ENCODE data around the gene ZBTB14.

The ZBTB14 gene, protein sequence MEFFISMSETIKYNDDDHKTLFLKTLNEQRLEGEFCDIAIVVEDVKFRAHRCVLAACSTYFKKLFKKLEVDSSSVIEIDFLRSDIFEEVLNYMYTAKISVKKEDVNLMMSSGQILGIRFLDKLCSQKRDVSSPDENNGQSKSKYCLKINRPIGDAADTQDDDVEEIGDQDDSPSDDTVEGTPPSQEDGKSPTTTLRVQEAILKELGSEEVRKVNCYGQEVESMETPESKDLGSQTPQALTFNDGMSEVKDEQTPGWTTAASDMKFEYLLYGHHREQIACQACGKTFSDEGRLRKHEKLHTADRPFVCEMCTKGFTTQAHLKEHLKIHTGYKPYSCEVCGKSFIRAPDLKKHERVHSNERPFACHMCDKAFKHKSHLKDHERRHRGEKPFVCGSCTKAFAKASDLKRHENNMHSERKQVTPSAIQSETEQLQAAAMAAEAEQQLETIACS

DNA sequence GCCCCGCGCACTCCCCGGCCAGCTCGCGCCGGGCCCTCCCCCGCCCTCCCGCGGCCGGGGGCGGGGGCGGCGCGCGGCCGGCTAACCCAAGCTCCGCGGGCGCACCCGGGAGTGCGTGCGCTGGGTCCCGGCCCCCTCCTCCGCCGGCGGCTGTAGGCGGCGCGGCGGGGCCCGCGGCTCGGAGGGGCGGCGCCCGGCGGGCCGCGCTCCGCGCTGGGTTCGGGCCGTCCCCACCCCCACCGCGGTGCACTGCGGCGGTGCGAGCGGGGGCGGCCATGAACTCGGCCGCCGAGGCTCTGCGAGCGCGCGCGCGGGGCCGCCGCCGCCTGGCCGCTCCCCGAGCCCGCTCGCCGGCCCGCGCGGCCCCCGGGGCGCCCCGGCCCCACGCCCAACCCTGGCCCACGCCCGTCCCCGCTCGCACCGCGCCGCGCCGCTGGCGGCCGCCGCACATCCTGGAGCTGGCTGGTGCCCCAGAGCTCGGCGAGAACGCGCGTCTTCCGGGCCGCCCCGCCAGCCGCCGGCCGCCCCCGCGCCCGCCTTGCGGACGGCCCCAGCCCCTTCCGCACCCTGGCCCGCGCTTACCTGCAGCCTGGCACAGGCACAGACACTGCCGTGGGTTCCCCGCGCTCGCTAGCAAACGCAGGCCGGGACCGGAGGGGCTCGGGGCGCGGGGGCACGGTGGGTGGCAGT is at the start of gene ZBTB14:
Gene ZBTB14 (minus strand): TSS at position 496 of the 690 bp plus-strand sequence. CDS start 2,480 bp downstream, outside the sequence.
- DNase-seq (ENCODE audit: low read depth in 3 of 3): peak; percentile 44 to 61 (median 51)

DNA sequence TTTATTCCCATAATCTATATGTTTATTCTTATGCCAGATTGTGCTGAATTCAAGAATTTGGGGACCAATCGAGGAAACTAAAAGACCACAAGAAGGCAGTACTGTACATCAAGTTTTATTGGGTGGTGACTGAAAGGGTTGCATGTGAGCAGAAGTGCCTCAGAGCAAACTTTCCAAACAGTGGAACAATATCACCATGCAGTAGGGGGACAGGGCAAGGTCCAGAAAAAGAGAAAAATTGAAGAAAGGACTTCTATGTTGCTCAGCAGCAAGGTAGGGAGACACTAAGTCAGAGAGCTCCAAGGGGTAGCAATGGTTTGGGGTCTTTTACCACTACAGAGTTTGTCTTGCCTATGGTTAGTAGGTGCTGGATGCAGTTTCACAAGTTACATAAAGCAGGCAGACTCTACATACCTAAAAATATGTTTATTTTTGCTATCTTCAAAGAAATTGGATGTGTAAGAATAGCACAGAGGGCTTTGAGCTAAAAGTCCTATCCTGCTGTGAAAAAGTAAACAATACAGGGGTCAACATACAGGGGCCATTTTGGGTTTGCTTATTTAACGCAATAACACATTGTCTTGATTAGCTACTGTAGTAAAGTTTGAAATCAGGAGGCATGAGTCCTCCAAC is 43.8 kb upstream of the ZBTB14 start:
- DNase-seq (ENCODE audit: low read depth in 3 of 3): no peak

DNA sequence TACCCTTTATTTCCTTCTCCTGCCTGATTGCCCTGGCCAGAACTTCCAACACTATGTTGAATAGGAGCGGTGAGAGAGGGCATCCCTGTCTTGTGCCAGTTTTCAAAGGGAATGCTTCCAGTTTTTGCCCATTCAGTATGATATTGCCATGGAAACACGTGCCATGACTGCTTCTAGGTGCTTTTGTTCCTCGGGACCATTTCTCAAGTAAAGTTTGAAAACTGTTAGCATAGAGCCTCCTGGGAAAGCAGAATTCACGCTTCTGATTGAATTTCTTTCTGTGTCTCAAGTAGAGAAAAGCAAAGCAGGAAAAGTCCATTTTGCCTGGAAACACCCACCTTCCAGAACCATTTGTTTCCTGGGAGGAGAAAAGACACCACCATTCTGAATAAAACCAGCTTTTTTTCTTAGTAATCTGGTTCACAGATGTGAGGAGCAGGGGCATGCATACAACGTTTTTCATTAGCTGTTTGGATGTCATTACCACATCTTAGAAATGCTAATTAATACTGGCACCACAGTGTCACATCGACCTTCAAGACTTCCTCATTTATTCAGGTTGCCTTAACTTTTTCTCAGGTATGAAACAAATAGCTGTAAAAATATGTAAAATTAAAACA is 39.0 kb upstream of the ZBTB14 start:
- DNase-seq (ENCODE audit: low read depth in 3 of 3): no peak

DNA sequence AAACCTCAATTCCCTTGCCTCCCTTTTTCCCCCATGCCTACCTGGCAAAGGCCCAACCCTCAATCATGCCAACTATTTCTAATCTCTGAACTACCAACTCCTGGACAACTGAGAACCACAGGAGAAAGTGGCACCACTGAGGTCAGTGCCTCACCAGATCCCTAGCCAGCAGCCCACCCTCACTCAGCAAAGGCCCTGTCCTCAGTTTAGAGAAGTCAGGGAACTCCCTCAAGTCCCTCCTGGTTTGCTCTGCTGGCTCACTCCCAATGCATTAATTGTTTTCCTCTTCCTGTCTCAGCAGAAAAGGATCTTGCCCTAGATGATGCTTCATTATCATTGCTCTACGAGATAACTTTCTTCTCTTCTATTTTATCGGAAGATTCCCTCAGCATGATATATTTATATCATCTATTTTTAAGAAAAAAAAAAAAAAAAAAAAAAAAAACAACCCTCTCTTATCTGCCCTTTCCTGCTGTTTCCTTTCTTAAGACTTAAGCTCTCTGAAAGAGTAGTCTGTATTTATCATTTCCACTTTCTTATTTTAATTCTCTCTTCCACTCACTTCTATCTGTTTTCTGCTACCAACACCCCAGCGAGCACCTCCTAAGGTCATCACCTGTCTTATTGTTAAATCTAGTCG is 22.7 kb upstream of the ZBTB14 start:
- DNase-seq (ENCODE audit: low read depth in 3 of 3): no peak

DNA sequence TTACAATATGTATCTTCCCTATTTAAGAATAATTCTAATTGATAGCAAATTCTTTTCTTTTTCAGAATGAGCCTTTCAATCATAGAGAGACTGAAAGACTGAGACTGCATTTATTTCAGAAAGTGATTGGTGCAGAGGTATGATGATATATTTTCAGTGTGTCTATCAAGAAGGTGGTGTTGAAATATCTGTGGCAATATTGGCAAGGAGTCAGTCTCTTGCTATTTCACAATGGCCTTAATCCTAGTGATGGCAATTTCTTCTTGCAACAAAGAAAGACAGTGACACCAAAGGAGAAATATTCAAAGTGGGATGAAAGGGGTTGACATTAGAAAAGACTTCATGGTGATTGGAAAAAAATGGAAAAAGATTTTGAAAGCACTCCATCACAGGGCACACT is 21.7 kb upstream of the ZBTB14 start:
- no peak for DNase-seq (ENCODE audit: low read depth in 3 of 3)

DNA sequence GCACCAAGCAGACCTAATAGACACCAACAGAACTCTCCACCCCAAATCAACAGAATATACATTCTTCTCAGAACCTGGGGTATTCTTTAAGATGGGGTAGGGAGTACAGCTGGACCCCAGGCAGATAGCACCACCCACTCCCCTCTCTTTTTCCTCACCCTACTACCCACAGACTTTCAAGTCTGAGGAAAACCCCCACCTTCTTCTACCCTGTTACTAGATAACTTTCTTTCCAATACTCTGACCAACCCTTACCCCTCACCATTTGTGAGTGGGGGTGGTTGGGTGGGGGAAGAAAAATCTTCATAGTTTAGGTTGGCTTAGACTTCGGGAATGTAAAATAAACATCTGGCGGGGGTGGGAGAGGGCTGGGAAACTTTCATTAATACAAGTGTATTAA is 20.3 kb upstream of the ZBTB14 start:
- no peak for DNase-seq (ENCODE audit: low read depth in 3 of 3)

DNA sequence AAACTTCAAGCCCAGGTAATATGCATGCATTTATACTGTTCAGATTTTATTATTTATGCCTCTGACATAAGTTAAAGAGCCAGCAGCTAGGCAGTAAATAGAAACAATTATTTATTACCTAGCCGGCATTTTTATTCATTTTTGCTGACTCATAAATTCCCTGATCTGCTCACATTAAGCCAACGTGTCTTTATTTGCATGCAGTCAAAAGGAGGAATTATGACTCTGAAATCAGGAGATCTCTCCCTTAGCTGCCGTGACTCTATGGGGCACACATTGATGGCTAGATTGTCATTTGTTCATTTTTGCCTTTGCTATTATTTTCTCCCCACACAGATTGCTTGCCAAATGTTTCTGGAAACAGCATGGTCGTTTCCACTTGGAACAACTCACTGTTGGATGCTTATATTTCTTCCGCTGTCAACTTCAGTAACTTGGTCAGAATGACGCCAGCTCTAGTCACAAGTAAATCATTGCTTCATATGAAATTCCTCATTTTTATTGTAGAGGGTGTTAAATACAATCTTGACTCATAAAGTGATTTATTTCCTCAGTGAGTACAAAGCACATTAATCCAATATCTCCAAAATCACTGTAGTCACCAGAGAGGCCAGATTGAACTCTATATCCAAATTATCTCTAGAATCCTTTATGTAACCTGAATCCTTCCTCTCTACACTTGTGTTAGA is 15.9 kb upstream of the ZBTB14 start:
- no peak for DNase-seq (ENCODE audit: low read depth in 3 of 3)

DNA sequence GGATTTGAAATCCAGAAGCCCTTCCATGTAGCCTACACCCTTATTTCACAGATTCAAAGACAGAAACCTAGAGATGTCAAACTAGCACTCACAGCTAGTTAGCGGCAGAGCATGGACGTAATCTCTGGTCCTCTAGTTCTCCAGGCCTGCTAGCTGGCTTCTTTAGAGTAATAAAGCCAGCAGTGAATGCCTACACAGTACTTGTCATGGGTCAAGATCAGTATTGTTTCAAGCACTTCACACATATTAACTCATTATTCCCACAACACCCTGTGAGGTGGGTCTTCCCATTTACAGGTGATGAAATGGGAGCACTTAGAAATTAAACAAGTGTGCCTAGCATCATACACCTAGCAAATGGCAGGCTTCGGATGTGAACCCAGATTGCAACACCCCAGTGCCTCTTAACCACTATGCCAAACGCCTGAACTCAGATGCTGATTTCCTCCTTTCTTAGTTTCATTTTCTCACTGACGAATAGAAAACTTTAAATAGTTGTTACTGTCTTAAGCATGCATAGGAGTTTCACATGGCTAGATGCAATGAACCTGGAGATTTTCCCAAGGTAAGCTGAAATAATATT is 14.5 kb upstream of the ZBTB14 start:
- no peak for DNase-seq (ENCODE audit: low read depth in 3 of 3)

DNA sequence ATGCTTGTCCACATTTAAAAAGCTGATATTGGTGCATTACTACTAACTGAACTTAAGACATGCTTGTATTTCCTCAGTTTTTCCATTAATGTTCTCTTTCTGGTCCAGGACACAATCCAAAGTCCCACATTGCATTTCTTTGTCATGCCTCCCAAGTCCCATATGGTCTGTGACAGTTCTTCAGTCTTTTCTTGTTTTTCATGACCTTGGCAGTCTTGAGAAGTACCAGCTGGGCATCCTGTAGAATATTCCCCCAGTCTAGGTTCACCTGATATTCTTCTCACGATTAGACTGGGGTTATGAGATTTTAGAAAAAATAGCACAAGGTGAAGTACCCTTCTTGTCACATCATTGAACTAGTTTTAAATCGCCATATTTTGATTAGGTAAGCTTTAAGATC is 10.3 kb upstream of the ZBTB14 start:
- no peak for DNase-seq (ENCODE audit: low read depth in 3 of 3)

DNA sequence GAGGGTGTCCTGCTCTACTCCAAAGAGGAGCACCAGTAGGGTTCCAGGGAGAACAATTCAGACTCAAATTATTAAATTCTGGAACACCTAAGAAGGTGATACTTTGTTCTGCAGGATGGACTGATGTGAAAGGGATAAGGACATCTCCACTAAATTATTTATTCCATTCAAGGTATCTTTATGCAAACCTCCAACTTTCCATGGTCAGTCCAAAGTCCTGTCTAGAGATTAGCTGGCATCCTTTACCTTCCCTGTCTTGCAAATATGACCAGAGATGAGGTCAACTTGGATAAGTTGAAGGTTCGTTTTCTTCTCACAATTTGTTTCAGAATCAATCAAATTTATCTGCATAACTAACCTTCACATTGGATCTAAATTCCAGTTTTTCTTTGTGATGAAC is 8.7 kb upstream of the ZBTB14 start:
- no peak for DNase-seq (ENCODE audit: low read depth in 3 of 3)

DNA sequence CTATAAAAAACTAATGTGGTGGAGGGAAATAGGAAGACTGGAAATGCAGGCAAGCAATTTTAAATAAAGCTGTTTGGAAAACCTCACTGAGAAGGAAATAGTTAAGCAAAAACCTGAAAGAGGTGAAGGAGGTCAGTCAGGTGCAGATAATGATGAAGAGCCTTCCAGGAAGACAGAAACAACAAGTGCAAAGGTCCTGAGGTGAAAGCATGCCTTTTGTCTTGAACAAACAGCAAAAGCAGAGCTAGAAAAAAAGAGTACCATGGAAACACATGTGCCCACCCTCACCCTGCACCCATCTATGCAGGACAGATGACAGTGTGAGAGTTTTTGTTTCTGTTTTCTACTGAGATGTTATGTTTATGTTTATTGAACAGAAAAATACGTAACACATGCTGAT is 8.1 kb upstream of the ZBTB14 start:
- no peak for DNase-seq (ENCODE audit: low read depth in 3 of 3)

DNA sequence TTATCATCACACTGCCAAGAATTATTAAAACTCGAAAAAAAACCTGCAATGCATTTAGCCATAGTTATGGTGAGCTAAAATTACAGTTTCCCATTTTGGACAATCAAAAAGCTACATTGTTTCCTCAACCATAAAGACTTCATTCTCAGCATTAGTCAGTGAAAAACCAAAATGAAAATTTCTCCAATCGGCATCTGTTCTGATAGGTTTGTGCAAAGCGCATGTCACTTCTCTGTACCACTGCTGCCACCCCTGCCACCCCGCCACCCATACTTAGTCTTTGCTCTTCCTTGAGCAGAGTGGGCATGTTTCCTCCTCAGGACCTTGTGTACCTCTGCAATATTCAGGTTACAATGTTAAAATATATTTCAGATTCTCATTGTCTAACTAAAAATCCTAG is 7.1 kb upstream of the ZBTB14 start:
- no peak for DNase-seq (ENCODE audit: low read depth in 3 of 3)

DNA sequence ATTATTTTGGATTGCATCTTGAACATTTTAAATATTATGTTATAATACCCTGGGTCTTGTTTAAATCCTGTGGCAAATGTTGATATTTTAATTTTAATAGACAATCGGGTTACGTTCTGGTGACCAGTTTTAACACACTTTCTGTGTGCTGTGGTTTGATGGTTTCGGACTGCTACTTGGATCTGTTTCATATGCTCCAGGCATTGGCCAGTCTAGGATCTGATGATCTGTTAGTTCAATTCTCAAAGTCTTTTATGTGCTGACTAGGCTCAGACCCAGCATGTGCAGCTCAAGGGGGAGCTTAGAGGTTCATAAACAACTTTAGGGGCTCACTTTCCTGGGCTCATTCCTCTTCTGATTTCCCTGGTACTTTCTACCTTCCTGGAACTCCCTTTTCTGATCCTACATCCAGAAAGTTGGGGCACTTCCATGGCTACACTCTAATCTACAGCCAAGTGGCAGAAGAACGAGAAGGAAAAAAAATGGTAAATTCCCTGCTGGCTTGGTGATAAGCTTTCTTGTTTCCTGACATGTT is 5.0 kb upstream of the ZBTB14 start:
- DNase-seq (ENCODE audit: low read depth in 3 of 3): no peak

DNA sequence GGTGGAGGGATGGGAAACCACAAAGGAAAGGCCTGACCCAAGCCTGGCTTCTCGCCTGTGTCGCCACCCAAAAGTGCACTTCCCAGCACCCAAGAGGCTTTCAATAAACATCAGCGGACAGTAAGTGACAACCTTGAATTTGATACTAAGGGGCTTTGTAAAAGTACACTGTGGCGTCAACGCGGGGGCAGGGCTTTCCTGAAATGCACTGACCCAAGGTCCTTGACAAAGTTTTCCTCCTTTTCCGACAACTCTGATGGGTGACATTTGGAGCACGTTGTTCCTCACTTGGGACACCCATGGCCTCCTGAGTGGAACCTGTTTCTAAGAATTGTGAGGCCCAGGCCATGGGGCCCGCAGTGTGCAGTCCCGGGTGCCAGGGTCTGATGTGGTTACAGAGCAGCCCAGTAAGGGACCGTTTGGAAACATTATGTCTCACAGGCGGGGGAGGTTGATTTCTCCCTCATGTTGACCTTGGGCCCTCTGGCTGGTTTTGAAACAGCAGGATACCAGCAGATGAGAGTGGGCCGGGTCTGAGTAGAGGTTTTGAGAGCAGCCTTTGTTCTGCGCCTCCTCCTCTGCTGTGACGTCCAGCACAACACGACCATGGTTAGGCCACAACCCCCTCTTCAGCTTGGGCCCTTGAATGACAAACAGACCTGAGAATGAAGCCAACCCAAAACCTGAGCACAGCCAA is 2.8 kb upstream of the ZBTB14 start:
- DNase-seq (ENCODE audit: low read depth in 3 of 3): no peak

DNA sequence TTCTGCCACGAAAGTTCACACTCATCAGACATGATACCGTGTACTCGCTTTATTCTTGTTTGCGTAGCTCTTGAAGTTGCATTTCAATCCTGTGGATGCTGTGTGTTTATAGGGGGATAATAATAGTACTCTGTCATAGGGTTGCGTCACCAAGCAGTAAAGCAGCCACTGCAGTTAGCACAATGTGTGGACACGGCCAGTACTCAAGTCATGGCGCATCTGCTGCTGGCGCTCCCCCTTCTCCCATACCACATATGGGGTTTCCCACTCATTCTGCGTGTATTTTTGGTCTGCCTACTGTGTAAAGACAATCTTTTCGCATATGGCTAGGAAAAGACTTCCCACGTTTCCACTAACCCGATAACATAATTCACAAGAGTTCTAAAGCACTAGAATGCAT is 2.1 kb upstream of the ZBTB14 start:
- no peak for DNase-seq (ENCODE audit: low read depth in 3 of 3)

DNA sequence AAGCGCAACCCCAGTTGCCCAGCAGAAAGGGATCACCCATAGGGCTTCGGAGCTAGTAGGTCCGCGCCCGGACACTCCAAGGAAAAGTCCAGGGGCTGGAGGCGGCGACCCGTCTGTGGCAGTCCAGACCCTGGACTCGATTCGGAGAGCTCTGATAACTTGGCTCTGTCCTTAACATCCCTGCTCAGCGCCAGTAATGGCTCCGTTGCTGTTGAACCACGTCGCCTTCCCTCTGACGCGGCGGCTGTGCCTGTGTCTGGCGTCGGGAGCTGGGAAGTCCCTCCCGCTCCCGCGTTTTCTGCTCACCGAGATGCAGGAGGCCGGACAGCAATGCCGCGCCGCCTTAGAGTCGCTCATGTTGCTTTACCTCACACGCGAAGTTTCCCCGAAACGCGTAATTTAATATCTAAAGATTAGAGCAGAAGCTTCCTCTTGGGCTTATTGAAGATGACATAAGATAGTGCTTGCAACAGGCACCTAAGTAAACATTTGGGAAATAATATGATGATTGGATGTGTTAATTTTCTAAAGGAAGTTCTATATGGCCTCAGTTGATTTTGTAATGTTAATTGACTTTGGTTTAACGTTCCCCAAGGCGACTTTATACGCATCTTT is 1.3 kb upstream of the ZBTB14 start:
- DNase-seq (ENCODE audit: low read depth in 3 of 3): peak; percentile 21 to 33 (median 22)

DNA sequence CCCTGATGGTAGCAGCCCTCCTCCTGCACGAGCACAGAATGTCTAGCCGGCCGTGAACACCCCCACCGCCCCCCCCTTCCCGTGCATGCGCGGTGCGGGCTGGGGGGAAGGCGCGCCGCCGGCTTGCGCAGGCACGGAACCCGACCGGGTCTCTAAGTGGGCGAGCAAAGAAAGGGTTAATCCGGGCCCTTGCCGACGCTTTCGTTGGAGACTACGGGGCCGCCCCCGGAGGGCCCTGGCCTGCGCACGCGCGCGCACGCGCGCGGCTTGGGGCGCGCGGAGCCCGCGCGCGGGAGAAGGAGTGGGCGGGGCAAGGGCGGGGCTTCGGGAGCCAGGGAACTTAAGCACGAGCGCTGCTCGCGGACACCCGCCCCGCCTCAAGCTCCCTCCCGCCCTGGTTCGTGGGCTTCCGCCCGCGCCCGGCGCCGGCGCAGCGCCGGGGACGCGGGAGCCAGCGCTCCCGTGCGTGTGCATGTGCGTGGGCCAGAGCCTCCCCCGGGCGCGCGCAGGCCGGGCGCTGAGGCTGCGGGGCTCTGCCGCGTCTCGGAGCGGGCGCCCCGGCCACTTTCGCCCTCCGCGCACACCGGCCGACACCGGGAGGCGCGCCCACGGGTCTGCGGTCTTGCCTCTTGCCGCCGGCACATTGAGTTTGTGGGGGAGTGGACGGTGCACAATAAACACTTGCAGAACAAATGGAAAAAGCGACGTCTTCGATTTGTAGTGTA is 617 bp upstream of the ZBTB14 start:
- DNase-seq (ENCODE audit: low read depth in 3 of 3): peak; percentile 93 to 96 (median 94)

DNA sequence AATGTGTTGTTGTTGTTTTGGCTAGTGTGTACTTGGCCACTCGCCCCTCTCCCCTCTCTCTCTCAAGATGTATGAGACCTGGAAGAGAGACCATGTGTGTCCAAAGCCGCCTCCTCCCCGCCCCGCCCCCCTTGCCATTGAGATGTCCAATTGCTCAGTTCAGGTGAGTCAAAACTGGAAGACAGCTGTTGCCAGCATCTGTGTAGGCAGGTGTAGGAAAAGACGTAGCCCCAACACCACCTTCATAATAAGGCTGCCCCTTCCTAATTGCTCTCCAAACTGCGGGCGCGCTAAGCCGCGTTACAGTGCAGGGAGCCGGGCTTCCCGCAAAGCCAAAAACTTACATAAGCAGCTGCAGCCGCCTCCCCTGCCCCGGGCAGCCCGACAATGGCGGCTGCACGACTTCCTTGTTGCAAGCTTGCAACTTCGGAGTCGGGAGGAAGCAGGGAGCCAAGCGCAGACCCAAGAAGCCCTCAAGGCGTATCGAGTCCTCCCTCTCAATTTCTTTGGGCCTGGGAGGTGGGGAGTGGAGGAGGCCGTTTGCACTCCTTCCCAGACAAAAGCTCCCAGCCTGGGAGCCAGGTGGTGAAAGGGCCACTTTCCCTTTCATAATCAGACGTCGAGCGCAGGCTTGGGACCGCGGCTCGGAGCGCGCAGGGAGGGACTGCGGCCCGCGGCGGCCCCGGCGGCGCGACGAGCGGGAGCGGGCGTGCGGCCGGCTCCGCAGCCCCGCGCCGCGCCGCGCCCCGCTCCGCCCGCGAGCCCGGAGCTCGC is 882 bp downstream of the ZBTB14 start:
- peak; percentile 22 to 40 (median 28) for DNase-seq (ENCODE audit: low read depth in 3 of 3)

All from stimulated activated CD4-positive, alpha-beta T cell treated with anti-CD3 and anti-CD28 coated beads, TNF-alpha, amount 100 ng/mL, for 4 hours (primary cell).